Left ventricle myocardium inferior (tissue), 1 donor: ENCODE results near the gene OTUD1. TPM values are rescaled to one million over a fixed set of nuclear protein-coding genes. Genes with fewer than 3 reads are reported as not detected.

Source experiments
- DNase-seq: peaks from one replicate; pipeline ENCODE4 v3.0.0-alpha.2; 2020
- H3K27ac ChIP-seq: fragments of 200-600 bp; replicated peaks from 2 replicates; pipeline ENCODE4 v1.8.0; 2021
- H3K27me3 ChIP-seq: fragments of 200-600 bp; 2 replicates; pipeline ENCODE4 v1.8.0; 2021; ENCODE audit warnings: low read depth
- H3K36me3 ChIP-seq: fragments of 200-600 bp; 2 replicates; pipeline ENCODE4 v1.8.0; 2021
- H3K4me1 ChIP-seq: fragments of 200-600 bp; 2 replicates; pipeline ENCODE4 v1.8.0; 2021
- H3K4me3 ChIP-seq: fragments of 200-600 bp; 2 replicates; pipeline ENCODE4 v1.8.0; 2021; ENCODE audit warnings: mild to moderate bottlenecking, moderate library complexity
- H3K9me3 ChIP-seq: fragments of 200-600 bp; replicated peaks from 2 replicates; pipeline ENCODE4 v1.8.0; 2021
- intact Hi-C: fragments of 100-400 bp; cut with micrococcal nuclease; formaldehyde crosslinking; loops from one replicate; pipeline ENCODE4 v1.11.0; 2022
- microRNA-seq: library from miRNA; unstranded; fragments of <30 nt; microRNA quantifications from one replicate; pipeline ENCODE4 v1.2.0, GENCODE V29; 2020
- total RNA-seq: library from RNA; stranded (reverse); fragmentation: NEBNext Ultra II Directional; extraction: Animal tissue kit (Norgen Biotek cat#: 25700); gene quantifications from one replicate; pipeline ENCODE4 v1.2.1, GENCODE V29; 2021
- TF ChIP-seq, protein P1 (sequence below): fragments of 200-600 bp; IDR thresholded peaks from 2 replicates; pipeline ENCODE4 v1.8.0; 2021; ENCODE audit warnings: antibody characterized with exemption, mild to moderate bottlenecking, borderline replicate concordance
- donor health status: DM: no; HTN: yes; CAD: no; lungs with severe emphysema.

Gene OTUD1
- total RNA-seq, 1 donor from 2014 or later, result 19.5 TPM

DNA sequence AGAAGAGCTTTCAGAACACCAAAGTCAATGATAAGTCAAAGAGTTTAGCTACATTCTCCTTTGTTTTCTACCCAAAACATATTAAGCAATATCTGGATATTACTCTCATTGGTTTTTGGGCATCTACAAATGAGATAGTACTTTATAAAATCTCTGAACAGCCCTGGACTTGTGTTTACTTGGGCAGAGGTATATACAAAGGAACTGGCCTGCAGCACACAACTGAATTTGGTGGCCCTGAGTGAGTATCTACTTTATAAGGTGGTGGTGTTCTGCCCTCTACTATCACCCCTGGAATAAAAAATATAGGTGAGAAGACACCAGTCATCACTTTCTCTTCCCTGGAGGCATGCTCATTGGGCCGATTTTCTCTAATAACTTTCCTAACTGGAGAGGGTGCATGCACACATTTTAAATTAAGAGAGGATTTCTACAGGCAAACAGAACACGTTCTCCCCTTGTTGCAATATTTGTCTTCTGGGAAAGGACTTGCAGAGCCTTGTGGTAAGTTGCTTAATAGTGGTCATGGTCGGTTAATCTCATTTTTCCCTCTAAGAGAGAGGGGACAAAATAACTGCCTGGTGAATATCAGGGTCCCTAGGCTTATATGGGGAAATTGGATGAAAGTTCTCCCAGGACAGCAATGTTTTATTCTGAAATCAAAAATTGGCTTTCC is 41.1 kb downstream of the OTUD1 start:
- intact Hi-C loops, result no loop called here

DNA sequence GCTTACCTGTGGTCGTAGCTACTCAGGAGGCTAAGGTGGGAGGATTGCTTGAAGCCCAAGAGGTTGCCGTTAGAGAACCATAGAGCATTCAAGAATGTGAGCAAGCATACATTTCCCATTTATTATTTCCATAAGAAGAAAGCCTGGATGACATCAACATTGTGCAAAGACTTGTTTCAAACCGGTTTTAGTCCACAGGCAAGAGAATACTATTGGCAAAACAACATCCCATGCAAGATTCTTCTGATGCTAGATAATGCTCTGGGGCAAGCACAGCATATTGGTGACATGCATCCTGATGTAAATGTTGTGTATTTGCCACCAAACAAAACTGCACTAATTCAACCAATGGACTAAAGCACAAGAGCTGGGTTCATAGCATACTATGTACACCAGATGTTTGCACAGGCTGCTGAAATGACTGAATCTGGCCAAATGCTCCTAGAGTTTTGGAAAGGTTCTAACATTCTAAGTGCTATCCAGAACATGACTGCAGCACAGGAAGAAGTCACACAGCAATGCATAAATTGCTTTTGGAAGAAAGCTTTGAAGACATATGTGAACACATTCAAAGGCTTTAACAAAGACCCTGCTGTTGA is 42.6 kb downstream of the OTUD1 start:
- intact Hi-C loops, result no loop called here
- Histone ChIP-seq H3K27me3 (no peaks in the 10 kb centered on the region), H3K9me3 (no peaks in the 10 kb centered on the region), H3K27ac (no peak overlapping the region), H3K4me3 (no peak overlapping the region), H3K36me3 (no peaks in the 10 kb centered on the region), H3K4me1 (no peaks in the 10 kb centered on the region)
- no peak for DNase-seq
- TF ChIP-seq, protein P1, sequence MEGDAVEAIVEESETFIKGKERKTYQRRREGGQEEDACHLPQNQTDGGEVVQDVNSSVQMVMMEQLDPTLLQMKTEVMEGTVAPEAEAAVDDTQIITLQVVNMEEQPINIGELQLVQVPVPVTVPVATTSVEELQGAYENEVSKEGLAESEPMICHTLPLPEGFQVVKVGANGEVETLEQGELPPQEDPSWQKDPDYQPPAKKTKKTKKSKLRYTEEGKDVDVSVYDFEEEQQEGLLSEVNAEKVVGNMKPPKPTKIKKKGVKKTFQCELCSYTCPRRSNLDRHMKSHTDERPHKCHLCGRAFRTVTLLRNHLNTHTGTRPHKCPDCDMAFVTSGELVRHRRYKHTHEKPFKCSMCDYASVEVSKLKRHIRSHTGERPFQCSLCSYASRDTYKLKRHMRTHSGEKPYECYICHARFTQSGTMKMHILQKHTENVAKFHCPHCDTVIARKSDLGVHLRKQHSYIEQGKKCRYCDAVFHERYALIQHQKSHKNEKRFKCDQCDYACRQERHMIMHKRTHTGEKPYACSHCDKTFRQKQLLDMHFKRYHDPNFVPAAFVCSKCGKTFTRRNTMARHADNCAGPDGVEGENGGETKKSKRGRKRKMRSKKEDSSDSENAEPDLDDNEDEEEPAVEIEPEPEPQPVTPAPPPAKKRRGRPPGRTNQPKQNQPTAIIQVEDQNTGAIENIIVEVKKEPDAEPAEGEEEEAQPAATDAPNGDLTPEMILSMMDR, result no peak

More for the DNA sequence above, 41.1 kb downstream of the OTUD1 start:
- Histone ChIP-seq H3K27me3 (no peaks in the 10 kb centered on the region), H3K27ac (no peak overlapping the region), H3K4me1 (no peaks in the 10 kb centered on the region), H3K9me3 (no peaks in the 10 kb centered on the region), H3K4me3 (no peak overlapping the region), H3K36me3 (no peaks in the 10 kb centered on the region)
- DNase-seq, result no peak
- TF ChIP-seq, protein P1, result no peak

DNA sequence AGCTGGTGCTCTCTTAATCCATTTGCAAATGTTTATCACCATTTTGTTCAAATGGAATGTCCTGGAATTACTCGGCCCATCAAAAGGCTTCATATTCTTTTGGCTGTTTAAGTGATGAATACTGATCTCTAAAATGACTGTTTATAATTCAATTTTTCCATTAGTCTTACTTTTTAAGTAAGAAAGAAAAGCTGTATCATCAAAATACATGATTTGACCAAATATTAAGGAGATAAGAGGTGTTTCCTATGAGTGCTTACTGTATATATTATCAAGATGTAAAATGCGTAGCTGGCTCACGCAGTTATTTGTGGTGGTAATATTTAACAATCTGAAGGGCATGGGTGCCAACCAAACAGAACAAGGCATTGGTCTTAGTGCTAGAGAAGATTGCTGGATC is 51.2 kb downstream of the OTUD1 start:
- Histone ChIP-seq H3K27ac (no peak overlapping the region), H3K27me3 (peaks cover 11% of the 10 kb centered on the region), H3K4me3 (no peak overlapping the region), H3K36me3 (no peaks in the 10 kb centered on the region), H3K4me1 (no peaks in the 10 kb centered on the region), H3K9me3 (no peaks in the 10 kb centered on the region)
- intact Hi-C loops, result no loop called here
- TF ChIP-seq, protein P1, result no peak
- no peak for DNase-seq

Small RNA genes lying within 50 kb of the gene (microRNA-seq; reads per million reads assigned to microRNA genes)
- gene MIR1254-2, result not detected

Other genes with a start within 250 kb of the OTUD1 start
- gene PTF1A, start 246.8 kb upstream of the OTUD1 start, total RNA-seq, result not detected
- gene C10orf67, start 94.3 kb upstream of the OTUD1 start, total RNA-seq, result 0.36 TPM